ENCODE data around the gene HOXD8.

The HOXD8 gene

GRCh38 chr2:176146101-176146500, 16.6 kb downstream of the HOXD8 start:
- DNase-seq (ENCODE audit: low read depth, low spot score), result no peak
- CTCF ChIA-PET, result interaction anchor here (1.2 to 30.2 kb wide), 6 partner anchors 9 to 497 kb away, joined by 3 to 1421 read pairs (median 105); partner anchors contain the start of genes HOXD3 and HOXD4
- no peak for TF ChIP-seq CTCF (IDR thresholded peaks at IDR 0.05; ENCODE audit: insufficient read depth, low read length, missing control alignments)
- H3K4me3 ChIP-seq (ENCODE audit: low read depth, low read length), result no peak overlapping the region
- POLR2A ChIA-PET, result no interaction called here

- ChIA-PET POLR2A (no interaction called here), CTCF (interaction anchor here (2.7 to 30.2 kb wide), 4 partner anchors 9 to 496 kb away, joined by 20 to 1421 read pairs (median 252); partner anchors contain the start of genes HOXD3 and HOXD4)
- DNase-seq (ENCODE audit: low read depth, low spot score), result no peak
- no peak for TF ChIP-seq CTCF (IDR thresholded peaks at IDR 0.05; ENCODE audit: insufficient read depth, low read length, missing control alignments)
- no peak overlapping the region for H3K4me3 ChIP-seq (ENCODE audit: low read depth, low read length)
Measured at GRCh38 chr2:176146645-176147044, 17.1 kb downstream of the HOXD8 start.

GRCh38 chr2:176147210-176147799, 17.8 kb downstream of the HOXD8 start:
- POLR2A ChIA-PET, result no interaction called here
- TF ChIP-seq CTCF (IDR thresholded peaks at IDR 0.05; ENCODE audit: insufficient read depth, low read length, missing control alignments), result no peak
- no peak for DNase-seq (ENCODE audit: low read depth, low spot score)
- CTCF ChIA-PET, result interaction anchor here (1.2 to 30.2 kb wide), 4 partner anchors 6 to 495 kb away, joined by 3 to 1421 read pairs (median 252); no protein-coding TSS in a partner anchor
- H3K4me3 ChIP-seq (ENCODE audit: low read depth, low read length), result no peak overlapping the region

GRCh38 chr2:176147800-176148496, 18.4 kb downstream of the HOXD8 start:
- ChIA-PET POLR2A (no interaction called here), CTCF (interaction anchor here (1.2 to 30.2 kb wide), 3 partner anchors 7 to 495 kb away, joined by 3 to 1421 read pairs (median 190); no protein-coding TSS in a partner anchor)
- no peak for TF ChIP-seq CTCF (IDR thresholded peaks at IDR 0.05; ENCODE audit: insufficient read depth, low read length, missing control alignments)
- no peak overlapping the region for H3K4me3 ChIP-seq (ENCODE audit: low read depth, low read length)
- no peak for DNase-seq (ENCODE audit: low read depth, low spot score)

GRCh38 chr2:176148751-176149421, 19.4 kb downstream of the HOXD8 start:
- no peak overlapping the region for H3K4me3 ChIP-seq (ENCODE audit: low read depth, low read length)
- DNase-seq (ENCODE audit: low read depth, low spot score), result no peak
- no peak for TF ChIP-seq CTCF (IDR thresholded peaks at IDR 0.05; ENCODE audit: insufficient read depth, low read length, missing control alignments)
- ChIA-PET POLR2A (no interaction called here), CTCF (interaction anchor here (16.2 to 30.2 kb wide), 2 partner anchors 8 to 494 kb away, joined by 190 to 1421 read pairs; no protein-coding TSS in a partner anchor)

- POLR2A ChIA-PET, result no interaction called here
- no peak for DNase-seq (ENCODE audit: low read depth, low spot score)
- CTCF ChIA-PET, result interaction anchor here (2.1 to 30.2 kb wide), 3 partner anchors 8 to 493 kb away, joined by 12 to 1421 read pairs (median 190); no protein-coding TSS in a partner anchor
- no peak overlapping the region for H3K4me3 ChIP-seq (ENCODE audit: low read depth, low read length)
- no peak for TF ChIP-seq CTCF (IDR thresholded peaks at IDR 0.05; ENCODE audit: insufficient read depth, low read length, missing control alignments)
Measured at GRCh38 chr2:176149481-176149938, 20.0 kb downstream of the HOXD8 start.

All from AG04449 (cell line).